ENCODE results near the gene OR2AK2. TPM values are rescaled to one million over a fixed set of nuclear protein-coding genes. Genes with fewer than 3 reads are reported as not detected.

OR2AK2 gene
- total and polyA plus RNA-seq, 2 of the 8 experiments (the other 6 are each of a cell fraction or from before 2014, with no cell fraction given), result not detected

GRCh38 chr1:247998811-247999210, 33.8 kb downstream of the OR2AK2 start (continued):
- TF ChIP-seq USF2 (IDR thresholded peaks at IDR 0.05; ENCODE audit: low read length) (no peak), GABPA (IDR thresholded peaks at IDR 0.05; ENCODE audit: borderline replicate concordance, insufficient read depth, low read length) (no peak), CHD1 (IDR thresholded peaks at IDR 0.05; ENCODE audit: low read depth, low read length) (no peak), CTCF (IDR thresholded peaks at IDR 0.05; ENCODE audit: control extremely low read depth in 1 of 3, insufficient read depth in 1 of 3, low read depth in 1 of 3, low read length in 3 of 3) (no peak), RBBP5 (IDR thresholded peaks at IDR 0.05; ENCODE audit: borderline replicate concordance, low read depth, low read length) (no peak), KDM5A (IDR thresholded peaks at IDR 0.05; ENCODE audit: low read length) (no peak)
